IMR-90 (cell line): ENCODE results near the gene OFD1. TPM values are rescaled to one million over a fixed set of nuclear protein-coding genes. Genes with fewer than 3 reads are reported as not detected.

Source experiments
- ATAC-seq: fragments of 200-7000 bp; cut with Tn5 transposase; 2 replicates; pipeline ENCODE4 v1.9.1; 2020; ENCODE audit warnings: low read depth, mild to moderate bottlenecking, moderate library complexity
- BruUV-seq: library from RNA; stranded (reverse); fragments of 400-500 nt; replicated peaks from 2 replicates; lab custom pipeline; 2021; lab: Mats Ljungman, UMichigan
- CTCF ChIA-PET: fragments of 300-600 bp; formaldehyde crosslinking; extraction: SDS; loops from one replicate; lab custom pipeline; 2021; ENCODE audit warnings: antibody characterized with exemption; lab: Yijun Ruan, JAX
- POLR2A ChIA-PET: fragments of 300-600 bp; sonication (Branson Sonifier 250); formaldehyde crosslinking; loops from one replicate; lab custom pipeline; 2022; ENCODE audit warnings: antibody characterized with exemption; ENCODE audit not compliant: unreplicated experiment; lab: Charles Lee
- DNase-seq: peaks from one replicate; pipeline ENCODE4 v3.0.0; 2013
- H2AFZ ChIP-seq: replicated peaks from 2 replicates; pipeline ENCODE3; 2013; ENCODE audit warnings: low read length, mild to moderate bottlenecking; ENCODE audit not compliant: poor library complexity
- H2AK5ac ChIP-seq: 2 replicates; pipeline ENCODE4 v1.6.1; 2013; ENCODE audit warnings: low read depth, low read length, inconsistent platforms
- H2AK9ac ChIP-seq: replicated peaks from 2 replicates; pipeline ENCODE3; 2013; ENCODE audit warnings: mild to moderate bottlenecking, low read depth, low read length, moderate library complexity; ENCODE audit not compliant: poor library complexity
- H2BK120ac ChIP-seq: 2 replicates; pipeline ENCODE4 v1.6.1; 2013; ENCODE audit warnings: low read depth, low read length, inconsistent platforms
- H2BK15ac ChIP-seq: 3 replicates; pipeline ENCODE4 v1.6.1; 2013; ENCODE audit warnings: low read depth, low read length, inconsistent platforms
- H2BK20ac ChIP-seq: 2 replicates; pipeline ENCODE4 v1.6.1; 2013; ENCODE audit warnings: low read depth, mild to moderate bottlenecking, inconsistent platforms, low read length, moderate library complexity
- H2BK5ac ChIP-seq: 2 replicates; pipeline ENCODE4 v1.6.1; 2013; ENCODE audit warnings: mild to moderate bottlenecking, low read depth, low read length, inconsistent platforms; ENCODE audit not compliant: poor library complexity, severe bottlenecking
- H3K14ac ChIP-seq: replicated peaks from 2 replicates; pipeline ENCODE4 v1.6.1; 2013; ENCODE audit warnings: low read depth, low read length, inconsistent platforms
- H3K18ac ChIP-seq: 2 replicates; pipeline ENCODE4 v1.6.1; 2013; ENCODE audit warnings: low read depth, low read length, control low read depth
- H3K23ac ChIP-seq: 2 replicates; pipeline ENCODE4 v1.6.1; 2013; ENCODE audit warnings: low read depth, low read length, inconsistent platforms
- H3K27ac ChIP-seq: 2 replicates; pipeline ENCODE4 v1.5.1; 2013; ENCODE audit warnings: mild to moderate bottlenecking, control low read depth, low read length; ENCODE audit not compliant: insufficient read depth
- H3K27me3 ChIP-seq: 2 replicates; pipeline ENCODE4 v1.6.1; 2013; ENCODE audit warnings: low read length; ENCODE audit not compliant: control insufficient read depth, insufficient read depth
- H3K36me3 ChIP-seq: 2 replicates; pipeline ENCODE4 v1.6.1; 2013; ENCODE audit warnings: low read length, mixed read lengths; ENCODE audit not compliant: control insufficient read depth, insufficient read depth
- H3K4ac ChIP-seq: 2 replicates; pipeline ENCODE4 v1.6.1; 2013; ENCODE audit warnings: low read depth, low read length, inconsistent platforms
- H3K4me1 ChIP-seq: 2 replicates; pipeline ENCODE4 v1.6.1; 2013; ENCODE audit warnings: low read length, mixed read lengths; ENCODE audit not compliant: control insufficient read depth, insufficient read depth
- H3K4me2 ChIP-seq: 2 replicates; pipeline ENCODE4 v1.6.1; 2013; ENCODE audit warnings: low read depth, mild to moderate bottlenecking, control low read depth, low read length, moderate library complexity
- H3K4me3 ChIP-seq: 2 replicates; pipeline ENCODE4 v1.5.1; 2013; ENCODE audit warnings: low read depth, mild to moderate bottlenecking, control low read depth, low read length, moderate library complexity; ENCODE audit not compliant: insufficient read depth
- H3K56ac ChIP-seq: 2 replicates; pipeline ENCODE4 v1.6.1; 2013; ENCODE audit warnings: low read length, inconsistent platforms; ENCODE audit not compliant: insufficient read depth; ENCODE audit errors: extremely low read depth
- H3K79me1 ChIP-seq, 2 experiments: 2 replicates each; pipeline ENCODE4 v1.6.1; 2013; ENCODE audit warnings: low read length in 2 of 2, inconsistent platforms in 1 of 2, low read depth in 1 of 2
- H3K9ac ChIP-seq: 2 replicates; pipeline ENCODE4 v1.6.1; 2013; ENCODE audit warnings: low read depth, low read length, control low read depth
- H3K9me1 ChIP-seq: 2 replicates; pipeline ENCODE4 v1.6.1; 2013; ENCODE audit warnings: low read length, inconsistent platforms; ENCODE audit not compliant: insufficient read depth
- H3K9me3 ChIP-seq: 2 replicates; pipeline ENCODE4 v1.6.1; 2013; ENCODE audit warnings: low read length; ENCODE audit not compliant: control insufficient read depth, insufficient read depth
- H4K20me1 ChIP-seq: 2 replicates; pipeline ENCODE4 v1.6.1; 2013; ENCODE audit warnings: low read length, inconsistent platforms; ENCODE audit not compliant: insufficient read depth
- H4K5ac ChIP-seq: 2 replicates; pipeline ENCODE4 v1.6.1; 2013; ENCODE audit warnings: mild to moderate bottlenecking, low read depth, low read length, control low read depth
- H4K8ac ChIP-seq, 2 experiments: 2 replicates each; pipeline ENCODE4 v1.6.1; 2013; ENCODE audit warnings: low read depth in 2 of 2, low read length in 2 of 2, control low read depth in 1 of 2, inconsistent platforms in 1 of 2
- H4K91ac ChIP-seq: 2 replicates; pipeline ENCODE4 v1.6.1; 2013; ENCODE audit warnings: low read depth, low read length, inconsistent platforms; ENCODE audit not compliant: insufficient read depth
- CTCF ChIP-seq: conservative IDR thresholded peaks from 2 replicates; pipeline ENCODE4 v1.5.1; 2012; ENCODE audit warnings: mild to moderate bottlenecking, low read depth, low read length, improper control_type of control experiment
- SMC3 ChIP-seq: fragments of 150-350 bp; IDR thresholded peaks from 2 replicates; pipeline ENCODE4 v1.6.1; 2016; ENCODE audit warnings: low read depth, mild to moderate bottlenecking, antibody characterized with exemption, low read length, moderate library complexity
- WGBS, 2 experiments: methylation state at CpG; one replicate each; pipeline versions ENCODE4 v1.1.5 to v1.1.7; 2013; ENCODE audit warnings: missing lambda C conversion rate in 2 of 2; ENCODE audit not compliant: insufficient read length in 1 of 2; ENCODE audit errors: extremely low coverage in 2 of 2; 5-methylcytosine and 5-hydroxymethylcytosine counted together
- dilution Hi-C: fragments of 300-500 bp; cut with HindIII; formaldehyde crosslinking; loops from one replicate; pipeline ENCODE4 v1.14.3; 2018; ENCODE audit warnings: low sequenced_read_pairs; ENCODE audit not compliant: unreplicated experiment
- in situ Hi-C: fragments of 300-500 bp; cut with MboI; formaldehyde crosslinking; loops from 3 replicates; pipeline ENCODE4 v1.14.3; 2019; ENCODE audit warnings: low sequenced_read_pairs, inconsistent platforms, mixed read lengths
- intact Hi-C: fragments of 100-400 bp; cut with micrococcal nuclease; formaldehyde crosslinking; loops from 2 replicates; pipeline ENCODE4 v1.10.0; 2022
- polyA plus RNA-seq, 3 experiments: library from polyadenylated mRNA; depleted of rRNA; stranded (reverse); fragments of >200 nt; gene quantifications; 2 replicates each; pipeline ENCODE4 v1.2.3, GENCODE V29; 2012; ENCODE audit warnings: low replicate concordance in 1 of 3
- total RNA-seq: library from RNA; depleted of rRNA; stranded (reverse); fragments of >200 nt; gene quantifications from 2 replicates; pipeline ENCODE4 v1.2.3, GENCODE V29; 2012

OFD1 gene
- total and polyA plus RNA-seq, 2 of the 4 experiments (the other 2 are of a cell fraction), result 8.4 to 8.6 TPM

DNA sequence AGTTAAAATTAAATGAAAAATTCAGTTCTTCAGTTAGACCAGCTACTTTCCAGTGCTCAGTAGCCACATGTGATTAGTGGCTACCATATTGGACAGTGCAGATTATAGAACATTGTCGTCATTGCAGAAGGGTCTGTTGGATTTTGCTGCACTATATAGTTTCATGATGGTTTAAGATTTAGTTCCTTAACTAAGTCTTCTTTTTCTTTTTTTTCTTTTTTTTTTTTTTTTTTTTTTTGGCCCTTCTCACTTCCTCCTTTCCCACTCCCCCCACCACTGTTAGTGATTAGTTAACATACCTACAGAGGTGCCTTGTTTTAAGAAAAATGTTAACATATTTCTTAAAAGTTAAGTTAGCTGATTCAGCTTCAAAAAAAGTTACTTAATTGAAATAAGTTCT, 36.6 kb upstream of the OFD1 start:
- no peak overlapping the region for H2BK5ac ChIP-seq
- H4K20me1 ChIP-seq, result peaks cover 67% of the 10 kb centered on the region
- no peak overlapping the region for H3K56ac ChIP-seq
- no peak overlapping the region for H3K4me2 ChIP-seq
- H2BK15ac ChIP-seq, result no peak overlapping the region
- H3K23ac ChIP-seq, result no peak overlapping the region
- no peaks in the 10 kb centered on the region for H3K9me3 ChIP-seq
- H3K9me1 ChIP-seq, result peaks cover 5% of the 10 kb centered on the region; the same call in 1 of the 2 replicates
- H3K27me3 ChIP-seq, result no peaks in the 10 kb centered on the region; the same call in 1 of the 2 replicates
- H3K4me3 ChIP-seq, result no peak overlapping the region
- no peak overlapping the region for H3K4ac ChIP-seq
- no peak overlapping the region for H3K27ac ChIP-seq
- POLR2A ChIA-PET, result no interaction called here
- H2AFZ ChIP-seq, result no peak overlapping the region
- no peak overlapping the region for H3K14ac ChIP-seq
- TF ChIP-seq CTCF (no peak), SMC3 (no peak)
- no peak overlapping the region for H2BK20ac ChIP-seq
- DNase-seq (no peak), ATAC-seq (no peak)
- peaks cover 11% of the 10 kb centered on the region for H3K4me1 ChIP-seq
- no peak overlapping the region for H4K91ac ChIP-seq
- H3K9ac ChIP-seq, result no peak overlapping the region
- no TSS peak for BruUV-seq
- H2BK120ac ChIP-seq, result no peak overlapping the region
- CTCF ChIA-PET, result interaction anchor here (0.7 kb wide), 1 partner anchor 9 kb away, joined by 3 read pairs; the partner anchor contains the start of gene RAB9A
- no peak overlapping the region for H4K5ac ChIP-seq
- H3K36me3 ChIP-seq, result peaks cover 8% of the 10 kb centered on the region; the same call in 1 of the 2 replicates
- H2AK5ac ChIP-seq, result no peak overlapping the region
- H3K18ac ChIP-seq, result no peak overlapping the region
- H4K8ac ChIP-seq, result no peak overlapping the region
- dilution Hi-C loops (no loop called here), intact Hi-C loops (no loop called here), in situ Hi-C loops (no loop called here)
- no CpG with 5 or more reads among the region's 1 CpG for WGBS, 2 experiments
- peaks cover 19 to 54% of the 10 kb centered on the region in 2 experiments for H3K79me1 ChIP-seq
- H2AK9ac ChIP-seq, result no peak overlapping the region
